NCI-H748 treated with DMSO at 0.1 percent for 48 hours (cell line): ENCODE data around the gene SULT4A1.
"Not testable (repeated sequence)": the region's sequence is repeated elsewhere in the genome, so short reads cannot be mapped to it uniquely, and the experiment has no call there.

Experiments
- DNase-seq: peaks from one replicate; lab custom pipeline; 2025; lab: John Stamatoyannopoulos, UW

Gene SULT4A1

GRCh38 chr22:43886231-43886630, 23.9 kb upstream of the SULT4A1 start:
- no peak for DNase-seq

GRCh38 chr22:43885786-43886185, 23.5 kb upstream of the SULT4A1 start:
- no peak for DNase-seq

GRCh38 chr22:43885319-43885671, 23.0 kb upstream of the SULT4A1 start:
- no peak for DNase-seq

- peak; percentile 22 for DNase-seq
Observed at GRCh38 chr22:43884600-43885318, 22.4 kb upstream of the SULT4A1 start.

GRCh38 chr22:43883719-43884415, 21.6 kb upstream of the SULT4A1 start:
- no peak for DNase-seq

GRCh38 chr22:43883012-43883661, 20.8 kb upstream of the SULT4A1 start:
- DNase-seq: peak; percentile 75

GRCh38 chr22:43882122-43882767, 19.9 kb upstream of the SULT4A1 start:
- DNase-seq: no peak

- no peak for DNase-seq
Observed at GRCh38 chr22:43881091-43882061, 19.1 kb upstream of the SULT4A1 start.

- DNase-seq: no peak
Observed at GRCh38 chr22:43880541-43880991, 18.3 kb upstream of the SULT4A1 start.

- no peak for DNase-seq
Observed at GRCh38 chr22:43879901-43880540, 17.7 kb upstream of the SULT4A1 start.

GRCh38 chr22:43878831-43879550, 16.7 kb upstream of the SULT4A1 start:
- no peak for DNase-seq

GRCh38 chr22:43878079-43878795, 15.9 kb upstream of the SULT4A1 start:
- no peak for DNase-seq

- DNase-seq: no peak
Observed at GRCh38 chr22:43876866-43877509, 14.7 kb upstream of the SULT4A1 start.

- DNase-seq: no peak
Observed at GRCh38 chr22:43869799-43870198, 7.5 kb upstream of the SULT4A1 start.

GRCh38 chr22:43869001-43869400, 6.7 kb upstream of the SULT4A1 start:
- not testable (repeated sequence) for DNase-seq

GRCh38 chr22:43867839-43868635, 5.7 kb upstream of the SULT4A1 start:
- no peak for DNase-seq

GRCh38 chr22:43862882-43863202, 529 bp upstream of the SULT4A1 start:
- no peak for DNase-seq

GRCh38 chr22:43861529-43861928, 784 bp downstream of the SULT4A1 start:
- no peak for DNase-seq
